Lung (tissue), 12 donors: ENCODE data around the gene SLC25A18. TPM values are rescaled to one million over a fixed set of nuclear protein-coding genes. Genes with fewer than 3 reads are reported as not detected.
A peak's percentile ranks its signal among the peaks of the same experiment; 100 is the strongest.

Experiments
- ATAC-seq: fragments of 200-7000 bp; cut with Tn5 transposase; one replicate; pipeline ENCODE4 v1.9.1; 2020; ENCODE audit warnings: moderate number of reproducible peaks; ENCODE audit not compliant: insufficient read depth, low FRiP score
- DNase-seq, 3 donors: peaks; one replicate each; pipeline ENCODE4 v3.0.0-alpha.2; 2013 to 2017
- H3K27ac ChIP-seq, 2 donors: one replicate each; pipeline ENCODE4 v1.5.1; 2013; ENCODE audit warnings: mild to moderate bottlenecking in 2 of 2, moderate library complexity in 2 of 2, control low read depth in 1 of 2, inconsistent platforms in 1 of 2, low read depth in 1 of 2, low read length in 1 of 2
- H3K27me3 ChIP-seq, 3 donors: one replicate each; pipeline ENCODE4 v1.5.1; 2013; ENCODE audit warnings: low read length in 2 of 3; ENCODE audit not compliant: control insufficient read depth in 3 of 3, insufficient read depth in 3 of 3
- H3K36me3 ChIP-seq, 4 donors: one replicate each; pipeline ENCODE4 v1.5.1; 2013; ENCODE audit warnings: low read length in 4 of 4, mild to moderate bottlenecking in 1 of 4, moderate library complexity in 1 of 4; ENCODE audit not compliant: control insufficient read depth in 4 of 4, insufficient read depth in 4 of 4
- H3K4me1 ChIP-seq, 5 donors: one replicate each; pipeline ENCODE4 v1.5.1; 2013; ENCODE audit warnings: low read length in 5 of 5, mild to moderate bottlenecking in 2 of 5, moderate library complexity in 1 of 5; ENCODE audit not compliant: control insufficient read depth in 5 of 5, insufficient read depth in 5 of 5
- H3K4me3 ChIP-seq: one replicate; pipeline ENCODE4 v1.5.1; 2013; ENCODE audit warnings: mild to moderate bottlenecking, control low read depth, moderate library complexity
- H3K9ac ChIP-seq, 2 donors: one replicate each; pipeline ENCODE4 v1.5.1; 2013; ENCODE audit warnings: low read length in 2 of 2, control low read depth in 1 of 2; ENCODE audit not compliant: insufficient read depth in 1 of 2
- H3K9me3 ChIP-seq, 4 donors: one replicate each; pipeline ENCODE4 v1.5.1; 2013; ENCODE audit warnings: low read length in 3 of 4, mild to moderate bottlenecking in 1 of 4, moderate library complexity in 1 of 4; ENCODE audit not compliant: control insufficient read depth in 4 of 4, insufficient read depth in 3 of 4
- WGBS, 2 donors: extraction: QIAGEN DNeasy Blood & Tissue Kit; methylation state at CpG; one replicate each; pipeline ENCODE4 v1.1.7; 2013; 5-methylcytosine and 5-hydroxymethylcytosine counted together
- polyA plus RNA-seq, 2 donors: library from polyadenylated mRNA; stranded (reverse); fragments of 200-250 nt; gene quantifications; one replicate each; pipeline ENCODE4 v1.2.1, GENCODE V29; 2013
- total RNA-seq, 2 donors: library from RNA; depleted of rRNA in 1 of 2; stranded (reverse); fragments of >200 nt in 1 of 2; gene quantifications; one replicate each; pipeline ENCODE4 v1.2.1, GENCODE V29; 2014 to 2021
- TF ChIP-seq, protein P1 (sequence below): IDR thresholded peaks from 2 replicates; pipeline ENCODE4 v1.5.1; 2012; ENCODE audit warnings: mild to moderate bottlenecking; ENCODE audit errors: control extremely low read depth, extremely low read depth
- donor health status: control.
- donor health status: control.
- donor health status: Bipolar disorder and iron deficiency.
- donor health status: healthy.
- donor health status: DM: yes; HTN: yes; CAD: no.

SLC25A18 gene
- total and polyA plus RNA-seq, 4 donors = 0.25 to 1.3 (median 0.75) TPM; not detected in 1

DNA sequence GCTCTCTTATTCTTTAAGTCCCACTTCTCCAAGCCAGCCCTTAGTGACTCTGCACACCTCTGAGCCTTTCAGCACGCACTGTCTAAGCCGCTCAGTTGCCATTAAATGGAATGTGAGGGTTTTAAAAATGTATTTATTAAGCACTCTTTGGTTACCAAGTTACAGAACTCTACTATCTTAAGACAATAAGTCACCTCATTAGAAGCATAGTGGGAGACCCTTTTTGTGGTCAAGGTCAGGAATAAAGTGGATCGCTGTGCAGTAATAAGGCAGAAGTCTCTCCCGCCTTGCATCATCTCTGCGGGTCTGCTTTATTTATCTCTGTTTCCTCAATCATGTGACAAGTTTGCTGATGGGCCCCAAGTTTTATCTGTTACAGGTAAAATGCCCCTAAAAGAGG lies 11.9 kb downstream of the SLC25A18 start:
- DNase-seq = no peak
- Histone ChIP-seq H3K27me3 (no peaks in the 10 kb centered on the region), H3K4me1 (peaks cover 3 to 14% (median 6%) of the 10 kb centered on the region in 5 donors), H3K4me3 (no peak overlapping the region), H3K9ac (no peak overlapping the region), H3K27ac (no peak overlapping the region), H3K9me3 (no peaks in the 10 kb centered on the region), H3K36me3 (no peaks in the 10 kb centered on the region)
- TF ChIP-seq, protein P1, sequence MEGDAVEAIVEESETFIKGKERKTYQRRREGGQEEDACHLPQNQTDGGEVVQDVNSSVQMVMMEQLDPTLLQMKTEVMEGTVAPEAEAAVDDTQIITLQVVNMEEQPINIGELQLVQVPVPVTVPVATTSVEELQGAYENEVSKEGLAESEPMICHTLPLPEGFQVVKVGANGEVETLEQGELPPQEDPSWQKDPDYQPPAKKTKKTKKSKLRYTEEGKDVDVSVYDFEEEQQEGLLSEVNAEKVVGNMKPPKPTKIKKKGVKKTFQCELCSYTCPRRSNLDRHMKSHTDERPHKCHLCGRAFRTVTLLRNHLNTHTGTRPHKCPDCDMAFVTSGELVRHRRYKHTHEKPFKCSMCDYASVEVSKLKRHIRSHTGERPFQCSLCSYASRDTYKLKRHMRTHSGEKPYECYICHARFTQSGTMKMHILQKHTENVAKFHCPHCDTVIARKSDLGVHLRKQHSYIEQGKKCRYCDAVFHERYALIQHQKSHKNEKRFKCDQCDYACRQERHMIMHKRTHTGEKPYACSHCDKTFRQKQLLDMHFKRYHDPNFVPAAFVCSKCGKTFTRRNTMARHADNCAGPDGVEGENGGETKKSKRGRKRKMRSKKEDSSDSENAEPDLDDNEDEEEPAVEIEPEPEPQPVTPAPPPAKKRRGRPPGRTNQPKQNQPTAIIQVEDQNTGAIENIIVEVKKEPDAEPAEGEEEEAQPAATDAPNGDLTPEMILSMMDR = no peak
- no peak for ATAC-seq
- 78 to 79% methylated on average over 5 of the region's 5 CpGs for WGBS, 2 donors

DNA sequence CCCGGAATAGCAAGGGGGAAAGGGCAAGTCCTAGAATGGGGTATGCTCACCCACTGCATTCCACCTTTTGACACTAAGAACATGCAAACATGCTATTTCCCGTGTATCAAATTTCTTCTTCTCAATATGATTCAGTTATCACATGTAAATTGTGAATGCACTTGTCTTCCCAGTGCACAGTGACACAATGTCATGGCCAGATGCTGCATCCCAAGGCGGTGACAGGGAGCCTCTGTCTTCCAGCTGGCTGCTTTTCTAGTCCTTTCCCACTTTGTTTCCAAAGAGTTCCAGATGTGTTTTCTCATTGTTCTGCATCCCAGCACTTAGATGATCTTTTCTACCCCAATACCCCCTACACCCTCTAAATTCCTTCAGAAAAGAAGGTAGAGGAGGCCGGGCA lies 12.4 kb downstream of the SLC25A18 start:
- DNase-seq = no peak
- no peaks in the 10 kb centered on the region for H3K9me3 ChIP-seq
- no peak overlapping the region for H3K9ac ChIP-seq
- TF ChIP-seq, protein P1 = no peak
- no peaks in the 10 kb centered on the region for H3K36me3 ChIP-seq
- H3K4me1 ChIP-seq = peaks cover 3 to 11% (median 4%) of the 10 kb centered on the region in 5 donors
- WGBS, 2 donors = 87 to 93% methylated on average over 4 of the region's 4 CpGs
- no peak overlapping the region for H3K27ac ChIP-seq
- no peak overlapping the region for H3K4me3 ChIP-seq
- ATAC-seq = no peak
- no peaks in the 10 kb centered on the region for H3K27me3 ChIP-seq

DNA sequence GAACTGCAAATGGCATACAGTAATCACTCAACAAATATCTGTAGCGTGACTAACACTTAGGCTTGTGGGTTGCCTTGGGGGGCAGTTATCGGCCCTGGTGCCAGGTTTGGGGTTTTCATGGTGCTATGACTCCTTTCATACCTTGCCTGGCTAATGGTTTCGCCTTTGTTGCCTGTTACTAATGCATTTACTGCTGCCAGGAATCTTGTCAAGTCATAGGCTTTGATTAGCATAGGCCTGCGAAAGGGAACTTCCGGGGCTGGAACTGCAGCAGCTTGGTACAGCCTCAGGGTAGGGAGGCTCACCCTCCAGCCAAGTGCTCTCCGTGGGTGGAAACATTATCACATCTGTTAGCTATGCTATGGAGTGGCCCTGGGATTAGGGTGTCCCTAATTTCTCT lies 13.2 kb downstream of the SLC25A18 start:
- DNase-seq (no peak), ATAC-seq (no peak)
- 86 to 92% methylated on average over 6 of the region's 6 CpGs for WGBS, 2 donors
- Histone ChIP-seq H3K4me3 (no peak overlapping the region), H3K9ac (no peak overlapping the region), H3K27ac (no peak overlapping the region), H3K27me3 (no peaks in the 10 kb centered on the region), H3K9me3 (no peaks in the 10 kb centered on the region), H3K36me3 (no peaks in the 10 kb centered on the region), H3K4me1 (peaks cover 2 to 9% (median 3%) of the 10 kb centered on the region in 5 donors)
- TF ChIP-seq, protein P1 = no peak

DNA sequence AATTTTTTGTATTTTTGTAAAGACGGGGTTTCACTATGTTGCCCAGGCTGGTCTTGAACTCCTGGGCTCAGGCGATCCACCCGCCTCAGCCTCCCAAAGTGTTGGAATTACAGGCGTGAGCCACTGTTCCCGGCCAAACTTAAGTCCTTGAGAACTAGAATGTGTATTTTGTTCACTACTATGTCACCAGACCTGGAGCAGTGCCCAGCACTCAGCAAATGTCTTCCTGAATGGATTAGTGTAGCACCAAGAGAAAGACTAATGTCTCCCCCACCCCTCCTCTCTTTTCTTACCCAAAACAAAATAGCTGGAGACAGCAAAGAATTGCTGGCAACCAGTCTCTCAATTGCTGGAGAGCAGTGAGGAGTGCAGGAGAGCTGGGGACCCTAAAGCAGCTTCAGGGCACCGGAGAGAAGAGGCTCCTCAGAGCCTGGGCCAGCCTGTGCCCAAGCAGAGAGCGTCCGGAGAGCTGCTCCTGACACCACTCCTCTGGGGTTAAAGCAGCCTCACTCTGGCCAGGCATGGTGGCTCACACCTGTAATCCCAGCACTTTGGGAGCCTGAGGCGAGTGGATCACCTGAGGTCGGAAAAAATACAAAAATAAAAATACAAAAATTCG lies 14.9 kb downstream of the SLC25A18 start:
- H3K4me1 ChIP-seq = peaks cover 0 to 7% (median 0%) of the 10 kb centered on the region in 5 donors
- H3K36me3 ChIP-seq = no peaks in the 10 kb centered on the region
- WGBS, 2 donors = 57 to 73% methylated on average over 11 of the region's 11 CpGs
- DNase-seq (peak; percentile 82 to 90 (median 85)), ATAC-seq (no peak)
- no peaks in the 10 kb centered on the region for H3K27me3 ChIP-seq
- H3K9ac ChIP-seq = no peak overlapping the region
- no peaks in the 10 kb centered on the region for H3K9me3 ChIP-seq
- no peak overlapping the region for H3K4me3 ChIP-seq
- TF ChIP-seq, protein P1 = no peak
- H3K27ac ChIP-seq = peak overlapping the region; percentile 4 to 76
